HCT116 (cell line): ENCODE data around the gene ALG3. TPM values are rescaled to one million over a fixed set of nuclear protein-coding genes. Genes with fewer than 3 reads are reported as not detected.

ENCODE experiments used
- ATAC-seq: fragments of 200-7000 bp; cut with Tn5 transposase; 2 replicates; pipeline ENCODE4 v1.9.1; 2020; ENCODE audit warnings: mild to moderate bottlenecking, moderate library complexity
- BruUV-seq: library from RNA; stranded (reverse); fragments of 400-500 nt; replicated peaks from 2 replicates; lab custom pipeline; 2021; lab: Mats Ljungman, UMichigan
- CTCF ChIA-PET: fragments of 300-600 bp; sonication (Branson Sonifier 250); formaldehyde crosslinking; loops from one replicate; lab custom pipeline; 2021; ENCODE audit warnings: antibody characterized with exemption; lab: Charles Lee
- POLR2A ChIA-PET: fragments of 300-600, 350-600 bp; sonication (Branson Sonifier 250); formaldehyde crosslinking; loops from one replicate; lab custom pipeline; 2021; ENCODE audit warnings: antibody characterized with exemption; lab: Charles Lee
- RAD21 ChIA-PET, 2 experiments: fragments of 300-600 bp; sonication (Branson Sonifier 250); formaldehyde crosslinking; loops; one replicate each; lab custom pipeline; 2023; ENCODE audit warnings: low total read pairs in 2 of 2; ENCODE audit not compliant: uncharacterized antibody in 2 of 2, unreplicated experiment in 2 of 2, low non-redundant PET in 1 of 2; lab: Charles Lee
- DNase-seq: peaks from one replicate; pipeline ENCODE4 v3.0.0-alpha.2; 2010; ENCODE audit warnings: low read depth, low spot score
- H2AFZ ChIP-seq: fragments of 200-600 bp; shearing (Covaris generic), sonication (generic); 2 replicates; pipeline ENCODE4 v1.6.1; 2017; ENCODE audit warnings: low read depth, mixed run types, mixed read lengths, antibody characterized with exemption, low read length; ENCODE audit not compliant: poor library complexity, severe bottlenecking
- H3K27ac ChIP-seq: 2 replicates; pipeline ENCODE4 v1.5.1; 2012; ENCODE audit warnings: low read depth, low read length
- H3K27me3 ChIP-seq: fragments of 200-600 bp; sonication (generic); 2 replicates; pipeline ENCODE4 v1.6.1; 2016; ENCODE audit warnings: mixed run types, low read length, mixed read lengths; ENCODE audit not compliant: insufficient read depth
- H3K36me3 ChIP-seq, 2 experiments: fragments of 200-500 bp in 1 of 2; fragments of 200-600 bp in 1 of 2; sonication (Bioruptor generic) in 1 of 2; sonication (generic) in 1 of 2; 2 replicates each; pipeline versions ENCODE4 v1.5.1 to v1.6.1; 2014 to 2016; ENCODE audit warnings: low read length in 2 of 2, inconsistent platforms in 1 of 2, mixed read lengths in 1 of 2, mixed run types in 1 of 2; ENCODE audit not compliant: insufficient read depth in 2 of 2, control insufficient read depth in 1 of 2
- H3K4me1 ChIP-seq, 2 experiments: fragments of 200-600 bp in 1 of 2; sonication (generic) in 1 of 2; 2 replicates each; pipeline versions ENCODE4 v1.5.1 to v1.6.1; 2012 to 2017; ENCODE audit warnings: low read length in 2 of 2, inconsistent platforms in 1 of 2, mild to moderate bottlenecking in 1 of 2, mixed read lengths in 1 of 2, mixed run types in 1 of 2, moderate library complexity in 1 of 2; ENCODE audit not compliant: insufficient read depth in 2 of 2, control insufficient read depth in 1 of 2
- H3K4me2 ChIP-seq: fragments of 200-600 bp; sonication (generic); 2 replicates; pipeline ENCODE4 v1.6.1; 2017; ENCODE audit warnings: mixed run types, low read length, mixed read lengths
- H3K4me3 ChIP-seq, 2 experiments: fragments of 200-600 bp in 1 of 2; sonication (generic) in 1 of 2; replicated peaks in 1 of 2; 2 replicates each; pipeline ENCODE4 v1.5.1; 2011 to 2016; ENCODE audit warnings: low read length in 2 of 2, control low read depth in 1 of 2, low read depth in 1 of 2, mild to moderate bottlenecking in 1 of 2, mixed read lengths in 1 of 2, mixed run types in 1 of 2
- H3K79me2 ChIP-seq: fragments of 200-600 bp; sonication (generic); 2 replicates; pipeline ENCODE4 v1.6.1; 2017; ENCODE audit warnings: mild to moderate bottlenecking, mixed run types, low read length, moderate library complexity, mixed read lengths; ENCODE audit not compliant: insufficient read depth
- H3K9ac ChIP-seq: fragments of 200-600 bp; sonication (generic); 2 replicates; pipeline ENCODE4 v1.6.1; 2016; ENCODE audit warnings: low read length, mixed read lengths
- H3K9me2 ChIP-seq: fragments of 200-600 bp; sonication (generic), shearing (Covaris generic); 2 replicates; pipeline ENCODE4 v1.6.1; 2017; ENCODE audit warnings: mixed run types, mild to moderate bottlenecking, moderate library complexity; ENCODE audit not compliant: insufficient read depth
- H3K9me3 ChIP-seq, 2 experiments: fragments of 200-500 bp in 1 of 2; fragments of 200-600 bp in 1 of 2; sonication (Bioruptor generic) in 1 of 2; sonication (generic) in 1 of 2; 2 replicates each; pipeline ENCODE4 v1.6.1; 2014 to 2017; ENCODE audit warnings: low read length in 2 of 2, mixed read lengths in 2 of 2, inconsistent platforms in 1 of 2, low read depth in 1 of 2, mild to moderate bottlenecking in 1 of 2, mixed run types in 1 of 2, moderate library complexity in 1 of 2; ENCODE audit not compliant: control insufficient read depth in 1 of 2, insufficient read depth in 1 of 2
- H4K20me1 ChIP-seq: fragments of 200-600 bp; sonication (generic), shearing (Covaris generic); 2 replicates; pipeline ENCODE4 v1.6.1; 2017; ENCODE audit warnings: mixed run types, mild to moderate bottlenecking, moderate library complexity; ENCODE audit not compliant: insufficient read depth
- EGR1 ChIP-seq: IDR thresholded peaks from 2 replicates; pipeline ENCODE4 v1.6.1; 2012; ENCODE audit warnings: low read depth
- ELF1 ChIP-seq: IDR thresholded peaks from 2 replicates; pipeline ENCODE4 v1.6.1; 2012; ENCODE audit warnings: low read depth, borderline replicate concordance
- EZH2 ChIP-seq: fragments of 200-600 bp; sonication (generic); IDR thresholded peaks from 2 replicates; pipeline ENCODE4 v1.6.1; 2017; ENCODE audit warnings: antibody characterized with exemption, mixed run types
- EZH2phosphoT487 ChIP-seq: fragments of 200-600 bp; IDR thresholded peaks from 2 replicates; pipeline ENCODE4 v1.6.1; 2018; ENCODE audit warnings: antibody characterized with exemption, borderline replicate concordance
- FOSL1 ChIP-seq: IDR thresholded peaks from 2 replicates; pipeline ENCODE4 v1.6.1; 2012; ENCODE audit warnings: low read depth
- JUND ChIP-seq: IDR thresholded peaks from 2 replicates; pipeline ENCODE4 v1.6.1; 2012
- POLR2A ChIP-seq: IDR thresholded peaks from 2 replicates; pipeline ENCODE4 v1.7.0; 2011; ENCODE audit warnings: borderline replicate concordance; ENCODE audit not compliant: insufficient read depth, insufficient read length; ENCODE audit errors: extremely low read depth
- RAD21 ChIP-seq: IDR thresholded peaks from 2 replicates; pipeline ENCODE4 v1.6.1; 2012; ENCODE audit warnings: low read depth, mild to moderate bottlenecking
- SIN3A ChIP-seq: IDR thresholded peaks from 2 replicates; pipeline ENCODE4 v1.6.1; 2012; ENCODE audit warnings: low read depth
- SP1 ChIP-seq: IDR thresholded peaks from 2 replicates; pipeline ENCODE4 v1.6.1; 2012; ENCODE audit warnings: low read depth
- SRF ChIP-seq: IDR thresholded peaks from 2 replicates; pipeline ENCODE4 v1.6.1; 2012; ENCODE audit warnings: low read depth
- TCF7L2 ChIP-seq: IDR thresholded peaks from 2 replicates; pipeline ENCODE4 v1.7.0; 2011; ENCODE audit warnings: borderline replicate concordance, inconsistent platforms; ENCODE audit not compliant: insufficient read depth, insufficient read length; ENCODE audit errors: extremely low read depth
- ZFX ChIP-seq: fragments of 450-650 bp; IDR thresholded peaks from 2 replicates; pipeline ENCODE4 v1.6.1; 2017
- intact Hi-C: fragments of 100-400 bp; cut with micrococcal nuclease; formaldehyde crosslinking; loops from 2 replicates; pipeline ENCODE4 v1.10.0; 2022
- total RNA-seq: library from RNA; stranded (reverse); gene quantifications from one replicate; pipeline ENCODE4 v1.2.1, GENCODE V29; 2021; ENCODE audit not compliant: unreplicated experiment
- TF ChIP-seq, protein P1 (sequence below): IDR thresholded peaks from 2 replicates; pipeline ENCODE4 v1.6.1; 2012
- TF ChIP-seq, protein P2 (sequence below): IDR thresholded peaks from 2 replicates; pipeline ENCODE4 v1.6.1; 2011; ENCODE audit warnings: mild to moderate bottlenecking, low read length, moderate library complexity; ENCODE audit not compliant: insufficient replicate concordance; ENCODE audit errors: extremely low read depth
- TF ChIP-seq, protein P3 (sequence below), 3 experiments: fragments of 200-600 bp in 1 of 3; sonication (generic) in 1 of 3; IDR thresholded peaks in 2 of 3; conservative IDR thresholded peaks in 1 of 3; 2 replicates each; pipeline ENCODE4 v1.5.1; 2012 to 2017; ENCODE audit warnings: low read depth in 2 of 3, low read length in 2 of 3, antibody characterized with exemption in 1 of 3, borderline replicate concordance in 1 of 3, control low read depth in 1 of 3, mild to moderate bottlenecking in 1 of 3, mixed read lengths in 1 of 3, mixed run types in 1 of 3, moderate library complexity in 1 of 3; ENCODE audit not compliant: insufficient read depth in 1 of 3
- TF ChIP-seq, protein P4 (sequence below): IDR thresholded peaks from 2 replicates; pipeline ENCODE4 v1.6.1; 2012

Gene ALG3
- total RNA-seq, 1 experiment from 2014 or later: 56.6 TPM

DNA sequence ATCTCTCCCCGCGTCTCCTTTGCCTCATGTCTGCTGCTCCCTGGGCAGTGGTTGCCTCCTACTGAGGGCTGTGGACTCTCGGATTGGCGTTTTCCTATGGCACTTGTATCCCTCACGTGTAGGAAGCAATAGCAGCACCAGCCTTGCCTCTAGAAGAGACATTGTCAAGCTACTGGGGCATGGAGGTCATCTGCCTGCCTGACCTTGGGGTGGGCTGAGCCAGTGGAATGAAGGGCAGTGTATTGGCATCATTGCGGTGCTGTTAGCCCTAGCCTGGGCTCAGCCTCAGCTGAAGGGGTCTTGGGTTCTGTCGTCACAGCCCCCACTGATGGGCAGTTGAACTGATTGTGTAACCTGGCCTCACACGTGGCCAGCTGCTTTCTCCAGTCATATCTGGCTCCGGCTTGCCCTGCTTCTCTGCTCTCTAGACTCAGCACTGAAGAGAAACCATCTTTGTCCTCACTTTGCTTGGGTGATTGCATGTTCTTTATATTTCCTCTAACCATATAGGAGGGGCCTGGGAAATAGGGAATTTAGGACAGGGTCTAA is 54.7 kb downstream of the ALG3 start:
- H3K9me2 ChIP-seq: no peaks in the 10 kb centered on the region
- CTCF ChIA-PET: no interaction called here
- no peak for DNase-seq
- H3K4me2 ChIP-seq: no peak overlapping the region
- intact Hi-C loops: no loop called here
- H3K9me3 ChIP-seq: no peaks in the 10 kb centered on the region
- peaks cover 16% of the 10 kb centered on the region; the same call in 1 of the 2 replicates for H3K79me2 ChIP-seq
- BruUV-seq: no TSS peak
- RAD21 ChIA-PET: no interaction called here
- no peak overlapping the region for H3K27ac ChIP-seq
- POLR2A ChIA-PET: no interaction called here
- no peak overlapping the region for H3K9ac ChIP-seq
- no peaks in the 10 kb centered on the region for H4K20me1 ChIP-seq
- H2AFZ ChIP-seq: no peak overlapping the region
- H3K27me3 ChIP-seq: no peaks in the 10 kb centered on the region
- ATAC-seq: no peak
- H3K36me3 ChIP-seq: peaks cover 48 to 50% of the 10 kb centered on the region in 2 experiments
- no peak overlapping the region for H3K4me3 ChIP-seq
- H3K4me1 ChIP-seq: no peaks in the 10 kb centered on the region
- TF ChIP-seq EZH2 (no peak), RAD21 (no peak), SRF (no peak), ELF1 (no peak), JUND (no peak), SP1 (no peak), TCF7L2 (no peak), FOSL1 (no peak), SIN3A (no peak), EGR1 (no peak), ZFX (no peak), EZH2phosphoT487 (no peak), POLR2A (no peak)
- TF ChIP-seq, protein P1, sequence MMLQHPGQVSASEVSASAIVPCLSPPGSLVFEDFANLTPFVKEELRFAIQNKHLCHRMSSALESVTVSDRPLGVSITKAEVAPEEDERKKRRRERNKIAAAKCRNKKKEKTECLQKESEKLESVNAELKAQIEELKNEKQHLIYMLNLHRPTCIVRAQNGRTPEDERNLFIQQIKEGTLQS: no peak
- TF ChIP-seq, protein P2, sequence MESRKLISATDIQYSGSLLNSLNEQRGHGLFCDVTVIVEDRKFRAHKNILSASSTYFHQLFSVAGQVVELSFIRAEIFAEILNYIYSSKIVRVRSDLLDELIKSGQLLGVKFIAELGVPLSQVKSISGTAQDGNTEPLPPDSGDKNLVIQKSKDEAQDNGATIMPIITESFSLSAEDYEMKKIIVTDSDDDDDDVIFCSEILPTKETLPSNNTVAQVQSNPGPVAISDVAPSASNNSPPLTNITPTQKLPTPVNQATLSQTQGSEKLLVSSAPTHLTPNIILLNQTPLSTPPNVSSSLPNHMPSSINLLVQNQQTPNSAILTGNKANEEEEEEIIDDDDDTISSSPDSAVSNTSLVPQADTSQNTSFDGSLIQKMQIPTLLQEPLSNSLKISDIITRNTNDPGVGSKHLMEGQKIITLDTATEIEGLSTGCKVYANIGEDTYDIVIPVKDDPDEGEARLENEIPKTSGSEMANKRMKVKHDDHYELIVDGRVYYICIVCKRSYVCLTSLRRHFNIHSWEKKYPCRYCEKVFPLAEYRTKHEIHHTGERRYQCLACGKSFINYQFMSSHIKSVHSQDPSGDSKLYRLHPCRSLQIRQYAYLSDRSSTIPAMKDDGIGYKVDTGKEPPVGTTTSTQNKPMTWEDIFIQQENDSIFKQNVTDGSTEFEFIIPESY: no peak
- TF ChIP-seq, protein P3, sequence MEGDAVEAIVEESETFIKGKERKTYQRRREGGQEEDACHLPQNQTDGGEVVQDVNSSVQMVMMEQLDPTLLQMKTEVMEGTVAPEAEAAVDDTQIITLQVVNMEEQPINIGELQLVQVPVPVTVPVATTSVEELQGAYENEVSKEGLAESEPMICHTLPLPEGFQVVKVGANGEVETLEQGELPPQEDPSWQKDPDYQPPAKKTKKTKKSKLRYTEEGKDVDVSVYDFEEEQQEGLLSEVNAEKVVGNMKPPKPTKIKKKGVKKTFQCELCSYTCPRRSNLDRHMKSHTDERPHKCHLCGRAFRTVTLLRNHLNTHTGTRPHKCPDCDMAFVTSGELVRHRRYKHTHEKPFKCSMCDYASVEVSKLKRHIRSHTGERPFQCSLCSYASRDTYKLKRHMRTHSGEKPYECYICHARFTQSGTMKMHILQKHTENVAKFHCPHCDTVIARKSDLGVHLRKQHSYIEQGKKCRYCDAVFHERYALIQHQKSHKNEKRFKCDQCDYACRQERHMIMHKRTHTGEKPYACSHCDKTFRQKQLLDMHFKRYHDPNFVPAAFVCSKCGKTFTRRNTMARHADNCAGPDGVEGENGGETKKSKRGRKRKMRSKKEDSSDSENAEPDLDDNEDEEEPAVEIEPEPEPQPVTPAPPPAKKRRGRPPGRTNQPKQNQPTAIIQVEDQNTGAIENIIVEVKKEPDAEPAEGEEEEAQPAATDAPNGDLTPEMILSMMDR (IDR thresholded peaks at IDR 0.05 in 2 of 3, conservative IDR thresholded peaks at IDR 0.05 in 1 of 3; ENCODE audit: borderline replicate concordance in 1 of 3, insufficient read depth in 1 of 3, low read depth in 2 of 3, low read length in 2 of 3): no peak
- TF ChIP-seq, protein P4, sequence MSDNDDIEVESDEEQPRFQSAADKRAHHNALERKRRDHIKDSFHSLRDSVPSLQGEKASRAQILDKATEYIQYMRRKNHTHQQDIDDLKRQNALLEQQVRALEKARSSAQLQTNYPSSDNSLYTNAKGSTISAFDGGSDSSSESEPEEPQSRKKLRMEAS: no peak
